ENCODE data around the gene PIP5K1B. TPM values are rescaled to one million over a fixed set of nuclear protein-coding genes. Genes with fewer than 3 reads are reported as not detected.

Gene PIP5K1B
- total RNA-seq, 1 experiment from 2014 or later = 9.0 TPM

GRCh38 chr9:68842568-68842967, 137.5 kb downstream of the PIP5K1B start:
- Mint-ChIP-seq H3K27ac (ENCODE audit: unreplicated experiment) (no peak overlapping the region), H3K4me3 (ENCODE audit: low read depth, unreplicated experiment) (no peak overlapping the region), H3K36me3 (ENCODE audit: insufficient read depth, unreplicated experiment) (no peaks in the 10 kb centered on the region), H3K9me3 (ENCODE audit: low read depth, unreplicated experiment) (no peaks in the 10 kb centered on the region), H3K4me1 (ENCODE audit: low read depth, unreplicated experiment) (no peaks in the 10 kb centered on the region), H3K27me3 (ENCODE audit: unreplicated experiment) (no peaks in the 10 kb centered on the region)
- intact Hi-C loops (cut with micrococcal nuclease; ENCODE audit: unreplicated experiment) = loop anchor here (10.0 kb wide), 1 partner anchor 258 kb away; no protein-coding TSS in a partner anchor
- no TSS peak for BruUV-seq (replicated peaks)
- no peak for DNase-seq
- CTCF ChIA-PET = no interaction called here
- no peak for TF ChIP-seq CTCF (IDR thresholded peaks at IDR 0.05; ENCODE audit: unreplicated experiment)

GRCh38 chr9:68843239-68843638, 138.2 kb downstream of the PIP5K1B start:
- Mint-ChIP-seq H3K4me3 (ENCODE audit: low read depth, unreplicated experiment) (no peak overlapping the region), H3K27ac (ENCODE audit: unreplicated experiment) (no peak overlapping the region), H3K36me3 (ENCODE audit: insufficient read depth, unreplicated experiment) (no peaks in the 10 kb centered on the region), H3K9me3 (ENCODE audit: low read depth, unreplicated experiment) (no peaks in the 10 kb centered on the region), H3K4me1 (ENCODE audit: low read depth, unreplicated experiment) (no peaks in the 10 kb centered on the region), H3K27me3 (ENCODE audit: unreplicated experiment) (no peaks in the 10 kb centered on the region)
- CTCF ChIA-PET = no interaction called here
- no peak for DNase-seq
- no peak for TF ChIP-seq CTCF (IDR thresholded peaks at IDR 0.05; ENCODE audit: unreplicated experiment)
- intact Hi-C loops (cut with micrococcal nuclease; ENCODE audit: unreplicated experiment) = loop anchor here (10.0 kb wide), 1 partner anchor 258 kb away; no protein-coding TSS in a partner anchor
- no TSS peak for BruUV-seq (replicated peaks)

- no peak for DNase-seq
- no peaks in the 10 kb centered on the region for H3K27me3 Mint-ChIP-seq (ENCODE audit: unreplicated experiment)
- CTCF ChIA-PET = no interaction called here
- H3K36me3 Mint-ChIP-seq (ENCODE audit: insufficient read depth, unreplicated experiment) = no peaks in the 10 kb centered on the region
- TF ChIP-seq CTCF (IDR thresholded peaks at IDR 0.05; ENCODE audit: unreplicated experiment) = no peak
- no peak overlapping the region for H3K4me3 Mint-ChIP-seq (ENCODE audit: low read depth, unreplicated experiment)
- BruUV-seq (replicated peaks) = no TSS peak
- intact Hi-C loops (cut with micrococcal nuclease; ENCODE audit: unreplicated experiment) = loop anchor here (10.0 kb wide), 1 partner anchor 259 kb away; no protein-coding TSS in a partner anchor
- no peak overlapping the region for H3K27ac Mint-ChIP-seq (ENCODE audit: unreplicated experiment)
- H3K9me3 Mint-ChIP-seq (ENCODE audit: low read depth, unreplicated experiment) = no peaks in the 10 kb centered on the region
- H3K4me1 Mint-ChIP-seq (ENCODE audit: low read depth, unreplicated experiment) = no peaks in the 10 kb centered on the region
These were observed 139.1 kb downstream of the PIP5K1B start for GRCh38 chr9:68844157-68844556.

- no peaks in the 10 kb centered on the region for H3K4me1 Mint-ChIP-seq (ENCODE audit: low read depth, unreplicated experiment)
- H3K27ac Mint-ChIP-seq (ENCODE audit: unreplicated experiment) = no peak overlapping the region
- BruUV-seq (replicated peaks) = no TSS peak
- no peaks in the 10 kb centered on the region for H3K27me3 Mint-ChIP-seq (ENCODE audit: unreplicated experiment)
- TF ChIP-seq CTCF (IDR thresholded peaks at IDR 0.05; ENCODE audit: unreplicated experiment) = no peak
- H3K4me3 Mint-ChIP-seq (ENCODE audit: low read depth, unreplicated experiment) = no peak overlapping the region
- no peaks in the 10 kb centered on the region for H3K36me3 Mint-ChIP-seq (ENCODE audit: insufficient read depth, unreplicated experiment)
- peak; percentile 37 for DNase-seq
- intact Hi-C loops (cut with micrococcal nuclease; ENCODE audit: unreplicated experiment) = loop anchor here (10.0 kb wide), 1 partner anchor 260 kb away; no protein-coding TSS in a partner anchor
- no peaks in the 10 kb centered on the region for H3K9me3 Mint-ChIP-seq (ENCODE audit: low read depth, unreplicated experiment)
- CTCF ChIA-PET = no interaction called here
These were observed 139.9 kb downstream of the PIP5K1B start for GRCh38 chr9:68844631-68845612.

Measured in Calu3 (cell line).